Right lobe of liver (tissue), 4 donors: ENCODE data around the gene HMGN3.

Source experiments
- POLR2A ChIP-seq: fragments of 450-650 bp; IDR thresholded peaks from one replicate; pipeline ENCODE4 v1.6.1; 2017; ENCODE audit warnings: antibody characterized with exemption, mild to moderate bottlenecking
- TF ChIP-seq, protein P1 (sequence below), 4 donors: fragments of 200-600 bp in 3 of 4; fragments of 450-650 bp in 1 of 4; IDR thresholded peaks; one replicate each; pipeline versions ENCODE4 v1.5.1 to v1.8.0; 2016 to 2022; ENCODE audit warnings: antibody characterized with exemption in 4 of 4, mild to moderate bottlenecking in 2 of 4
- donor health status: DM: no; HTN: no; CAD: no.
- donor health status: DM: no; HTN: no; CAD: no.
- donor health status: DM: no; HTN: yes; CAD: no.

DNA sequence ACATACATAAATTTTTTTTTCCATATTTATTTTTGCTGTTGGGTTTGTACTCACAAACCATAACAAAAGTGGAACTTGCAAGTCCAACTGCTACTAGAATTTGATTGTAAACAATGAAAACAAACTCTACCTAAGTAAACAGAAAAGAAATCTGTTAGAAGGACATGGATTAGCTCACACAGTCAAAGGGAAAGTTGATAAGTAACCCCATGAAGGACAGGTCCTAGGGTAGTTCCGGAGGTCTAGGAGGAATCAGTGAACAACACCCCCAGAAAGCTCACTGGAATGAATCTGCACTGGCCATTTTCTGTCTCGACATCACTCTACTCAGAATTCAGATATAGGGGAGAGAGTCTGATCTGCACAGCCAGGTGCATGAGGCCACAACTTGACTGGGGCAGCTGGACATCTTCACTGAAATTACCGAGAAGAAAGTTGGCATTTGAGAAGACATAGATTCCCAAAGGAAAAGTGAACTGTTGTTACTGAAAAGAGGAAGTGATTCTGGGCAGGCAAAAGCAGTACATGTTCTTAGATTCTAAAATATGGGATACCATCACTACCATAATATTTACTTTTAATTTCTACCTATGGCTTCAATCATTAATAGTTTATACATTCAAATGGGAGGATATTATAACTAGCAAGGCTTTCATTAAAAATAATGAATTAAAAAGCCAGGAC lies 76.4 kb downstream of the HMGN3 start:
- TF ChIP-seq, protein P1, sequence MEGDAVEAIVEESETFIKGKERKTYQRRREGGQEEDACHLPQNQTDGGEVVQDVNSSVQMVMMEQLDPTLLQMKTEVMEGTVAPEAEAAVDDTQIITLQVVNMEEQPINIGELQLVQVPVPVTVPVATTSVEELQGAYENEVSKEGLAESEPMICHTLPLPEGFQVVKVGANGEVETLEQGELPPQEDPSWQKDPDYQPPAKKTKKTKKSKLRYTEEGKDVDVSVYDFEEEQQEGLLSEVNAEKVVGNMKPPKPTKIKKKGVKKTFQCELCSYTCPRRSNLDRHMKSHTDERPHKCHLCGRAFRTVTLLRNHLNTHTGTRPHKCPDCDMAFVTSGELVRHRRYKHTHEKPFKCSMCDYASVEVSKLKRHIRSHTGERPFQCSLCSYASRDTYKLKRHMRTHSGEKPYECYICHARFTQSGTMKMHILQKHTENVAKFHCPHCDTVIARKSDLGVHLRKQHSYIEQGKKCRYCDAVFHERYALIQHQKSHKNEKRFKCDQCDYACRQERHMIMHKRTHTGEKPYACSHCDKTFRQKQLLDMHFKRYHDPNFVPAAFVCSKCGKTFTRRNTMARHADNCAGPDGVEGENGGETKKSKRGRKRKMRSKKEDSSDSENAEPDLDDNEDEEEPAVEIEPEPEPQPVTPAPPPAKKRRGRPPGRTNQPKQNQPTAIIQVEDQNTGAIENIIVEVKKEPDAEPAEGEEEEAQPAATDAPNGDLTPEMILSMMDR (IDR thresholded peaks at IDR 0.05), result no peak
- no peak for TF ChIP-seq POLR2A
